GM21381 (cell line): ENCODE results near the gene FMO3.

Source experiments
- ATAC-seq: cut with Tn5 transposase; IDR thresholded peaks from one replicate; pipeline ENCODE4 v1.9.1; 2021; ENCODE audit warnings: mild to moderate bottlenecking, moderate library complexity; ENCODE audit not compliant: unreplicated experiment

Gene FMO3

GRCh38 chr1:171115280-171115897, 24.7 kb downstream of the FMO3 start:
- no peak for ATAC-seq

DNA sequence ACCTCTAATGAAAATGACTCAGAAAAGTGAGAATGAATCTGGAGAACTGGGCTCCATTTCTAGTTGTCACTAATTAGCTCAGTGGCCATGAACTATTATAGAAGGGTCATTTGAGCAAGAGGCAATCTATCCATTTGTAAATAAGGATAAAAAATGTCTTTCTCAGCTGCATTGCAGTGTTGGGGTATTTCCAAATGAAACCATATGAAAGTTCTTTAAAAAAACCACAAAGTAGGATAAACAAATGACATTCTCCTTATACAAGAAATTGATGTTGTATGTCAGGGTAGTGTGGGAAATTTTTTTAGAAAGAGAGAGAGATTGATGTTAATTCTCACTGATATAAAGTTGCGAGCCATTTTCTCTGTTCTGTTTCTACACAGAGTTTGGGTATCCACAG, 26.0 kb downstream of the FMO3 start:
- no peak for ATAC-seq

DNA sequence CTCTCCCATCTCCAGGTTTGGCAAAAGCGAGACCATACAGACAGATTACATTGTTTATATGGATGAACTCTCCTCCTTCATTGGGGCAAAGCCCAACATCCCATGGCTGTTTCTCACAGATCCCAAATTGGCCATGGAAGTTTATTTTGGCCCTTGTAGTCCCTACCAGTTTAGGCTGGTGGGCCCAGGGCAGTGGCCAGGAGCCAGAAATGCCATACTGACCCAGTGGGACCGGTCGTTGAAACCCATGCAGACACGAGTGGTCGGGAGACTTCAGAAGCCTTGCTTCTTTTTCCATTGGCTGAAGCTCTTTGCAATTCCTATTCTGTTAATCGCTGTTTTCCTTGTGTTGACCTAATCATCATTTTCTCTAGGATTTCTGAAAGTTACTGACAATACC, 26.4 kb downstream of the FMO3 start:
- ATAC-seq: no peak

DNA sequence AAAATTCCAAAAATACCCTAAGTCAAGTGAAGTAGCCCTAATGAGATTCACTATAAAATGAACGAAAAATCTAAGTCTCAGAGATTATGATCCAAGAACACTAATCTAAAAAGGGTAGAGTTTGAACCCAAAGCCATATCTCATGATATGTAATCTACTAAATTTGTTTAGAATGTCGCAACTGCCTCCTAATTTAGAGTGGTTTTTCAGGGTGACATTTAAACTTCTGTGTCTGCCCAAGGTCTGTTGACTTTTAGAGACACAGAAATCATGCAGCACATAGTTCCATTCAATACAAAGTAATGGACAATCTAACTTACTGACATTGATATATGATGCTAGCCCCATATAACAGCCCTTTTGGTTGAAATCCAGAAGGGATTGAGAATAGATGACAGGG, 28.9 kb downstream of the FMO3 start:
- no peak for ATAC-seq

- no peak for ATAC-seq
Measured at GRCh38 chr1:171122299-171122698, 31.6 kb downstream of the FMO3 start.

GRCh38 chr1:171122893-171123292, 32.2 kb downstream of the FMO3 start:
- ATAC-seq: no peak

- ATAC-seq: no peak
Measured at GRCh38 chr1:171126504-171126903, 35.8 kb downstream of the FMO3 start.

GRCh38 chr1:171127099-171127498, 36.4 kb downstream of the FMO3 start:
- no peak for ATAC-seq

- ATAC-seq: no peak
Measured at GRCh38 chr1:171127501-171127900, 36.8 kb downstream of the FMO3 start.

DNA sequence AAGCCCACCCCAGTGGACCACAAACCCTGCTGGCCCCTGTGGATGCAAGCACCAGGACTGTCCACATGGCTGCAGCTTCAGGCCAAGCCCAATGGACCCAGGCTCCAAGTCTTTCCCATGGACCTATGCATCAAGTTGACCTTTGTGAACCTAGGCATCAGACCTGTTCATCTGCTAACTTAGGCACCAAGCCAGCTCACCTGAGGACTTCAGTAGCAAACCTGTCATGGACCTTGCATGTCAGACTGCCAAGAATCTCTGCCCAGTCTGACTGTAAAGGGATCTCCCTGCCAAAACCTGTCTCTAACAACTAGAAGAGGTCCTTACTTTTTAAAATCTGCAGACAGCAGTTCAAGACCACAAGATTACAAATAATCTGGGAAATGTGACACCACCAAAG, 37.8 kb downstream of the FMO3 start:
- ATAC-seq: no peak

DNA sequence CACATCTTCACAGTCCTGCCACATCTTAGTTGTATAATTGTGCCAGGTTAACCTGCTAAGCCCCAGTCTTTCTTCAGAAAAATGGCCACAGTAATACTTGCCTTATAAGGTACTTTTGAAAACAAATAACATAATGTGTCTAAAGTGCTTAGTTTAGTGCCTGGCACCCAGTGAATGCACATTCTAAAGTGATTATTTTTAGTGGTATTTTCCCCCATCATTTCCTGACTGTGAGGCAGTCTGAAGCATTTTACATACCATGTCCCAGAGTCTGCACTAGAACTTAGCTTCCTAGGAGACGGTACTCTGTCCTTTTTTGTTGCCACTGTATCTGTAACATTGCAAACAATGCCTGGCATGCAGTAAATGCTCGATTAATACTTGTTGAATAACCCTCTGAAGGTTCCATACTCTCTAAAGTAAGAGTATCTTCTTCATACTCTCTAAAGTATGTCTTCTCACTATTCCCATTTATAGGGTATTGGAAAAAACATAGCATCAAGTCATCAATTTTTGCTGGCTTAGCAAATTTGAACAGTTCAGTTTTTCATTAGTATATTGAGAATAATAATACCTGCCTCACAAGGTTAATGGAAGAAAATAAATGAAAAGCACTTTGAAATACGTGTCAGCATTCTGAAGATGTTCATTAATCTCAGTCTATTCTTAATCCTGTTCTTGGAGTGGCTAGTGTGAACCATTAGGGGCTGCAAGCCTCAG, 43.7 kb downstream of the FMO3 start:
- ATAC-seq: no peak

- ATAC-seq: no peak
Measured at GRCh38 chr1:171137580-171137979, 46.9 kb downstream of the FMO3 start.

GRCh38 chr1:171138980-171139379, 48.3 kb downstream of the FMO3 start:
- ATAC-seq: no peak

GRCh38 chr1:171139890-171140289, 49.2 kb downstream of the FMO3 start:
- ATAC-seq: no peak

GRCh38 chr1:171140401-171140800, 49.7 kb downstream of the FMO3 start:
- ATAC-seq: no peak

- ATAC-seq: no peak
Measured at GRCh38 chr1:171140956-171141687, 50.4 kb downstream of the FMO3 start.

DNA sequence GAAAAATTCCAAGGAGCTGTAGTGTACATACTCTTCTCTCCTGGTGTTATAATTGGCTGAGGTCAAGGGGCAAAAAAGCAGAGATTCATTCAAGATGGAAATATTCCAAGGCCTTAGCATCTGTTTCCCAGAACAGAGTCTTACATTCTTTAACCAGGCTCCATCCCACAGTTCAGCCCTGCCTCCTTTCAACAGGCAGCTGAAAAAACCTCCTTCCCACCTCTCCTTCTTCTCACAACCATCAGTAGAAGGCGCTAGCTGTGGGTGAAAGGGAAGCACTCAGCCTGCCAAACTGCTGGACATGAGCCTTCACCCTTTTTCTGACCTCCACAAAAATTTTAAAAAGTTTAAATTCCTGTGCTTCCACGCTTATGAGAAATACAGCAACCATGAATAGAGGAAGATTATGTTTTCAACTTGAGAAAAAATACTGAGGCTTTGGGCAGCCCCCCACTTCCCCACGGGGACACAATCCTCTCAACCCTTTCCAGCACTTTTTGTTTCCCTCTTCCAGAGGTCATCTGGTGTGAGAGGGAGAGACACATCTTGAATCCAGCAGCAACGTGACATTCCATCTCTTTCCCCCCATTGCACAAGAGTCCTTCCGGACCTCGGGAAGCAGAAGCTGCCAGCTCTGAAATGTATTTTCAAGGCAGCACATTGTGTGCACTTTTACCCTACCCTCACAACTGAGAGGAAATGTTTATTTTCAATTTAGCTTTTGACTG, 51.1 kb downstream of the FMO3 start:
- no peak for ATAC-seq

DNA sequence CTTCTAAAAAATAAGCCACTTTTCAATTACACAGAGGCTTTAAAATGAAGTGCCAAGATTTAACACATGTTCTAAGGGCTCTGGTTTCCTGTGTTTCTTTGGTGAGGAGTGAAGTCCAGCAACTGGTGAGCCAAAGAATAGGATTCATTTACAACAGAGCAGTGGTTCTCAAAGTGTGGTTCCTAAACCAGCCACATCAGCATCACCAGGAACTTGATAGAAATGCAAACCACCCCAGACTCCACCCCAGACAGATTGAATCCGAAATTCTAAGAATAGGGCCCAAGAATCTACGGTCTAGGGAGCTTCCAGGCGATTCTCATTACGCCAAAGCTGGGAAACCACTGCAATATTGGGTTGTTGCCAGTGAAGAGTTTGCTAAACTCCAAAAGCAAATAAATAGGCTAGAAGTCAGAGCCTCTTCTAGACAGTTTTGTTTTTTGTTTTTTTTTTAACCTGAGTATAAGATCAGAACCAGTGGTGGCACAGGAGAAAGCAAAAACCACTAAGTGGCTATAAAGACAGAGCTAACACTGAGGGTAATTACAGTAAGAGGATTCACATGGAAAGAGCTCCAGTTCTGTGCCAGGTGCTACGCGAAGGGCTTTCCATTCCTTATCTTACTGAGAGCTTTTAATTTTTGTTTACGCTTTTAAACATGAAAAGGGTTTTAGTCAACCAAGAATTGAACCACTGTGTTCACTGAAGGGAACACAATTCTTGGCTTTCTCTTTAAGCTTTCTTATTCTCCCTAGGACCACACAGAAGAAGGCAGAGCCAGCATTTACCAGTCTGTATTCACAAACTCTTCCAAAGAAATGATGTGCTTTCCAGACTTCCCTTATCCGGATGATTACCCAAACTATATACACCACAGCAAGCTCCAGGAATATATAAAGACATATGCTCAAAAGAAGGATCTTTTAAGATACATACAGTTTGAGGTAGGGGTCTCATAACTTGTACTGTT, 52.0 kb downstream of the FMO3 start:
- no peak for ATAC-seq

DNA sequence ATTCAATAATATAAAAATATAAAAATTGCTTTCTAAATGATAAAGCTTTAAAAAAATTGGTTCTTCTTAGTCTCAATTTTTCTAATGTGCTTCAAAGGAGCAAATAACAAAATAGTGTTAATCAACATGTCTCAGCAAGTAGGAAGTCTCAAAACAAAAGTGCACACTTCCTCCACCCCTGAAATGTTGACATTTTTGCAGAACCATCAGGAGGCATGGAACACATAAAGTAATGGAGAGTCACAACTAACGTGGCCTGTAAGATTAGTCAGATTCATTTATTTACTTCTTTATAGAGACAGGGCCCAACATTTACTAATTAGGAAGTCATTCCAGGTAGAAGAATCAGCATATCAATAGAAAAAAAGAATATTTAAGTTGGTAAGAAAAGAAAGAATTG, 59.5 kb downstream of the FMO3 start:
- no peak for ATAC-seq

DNA sequence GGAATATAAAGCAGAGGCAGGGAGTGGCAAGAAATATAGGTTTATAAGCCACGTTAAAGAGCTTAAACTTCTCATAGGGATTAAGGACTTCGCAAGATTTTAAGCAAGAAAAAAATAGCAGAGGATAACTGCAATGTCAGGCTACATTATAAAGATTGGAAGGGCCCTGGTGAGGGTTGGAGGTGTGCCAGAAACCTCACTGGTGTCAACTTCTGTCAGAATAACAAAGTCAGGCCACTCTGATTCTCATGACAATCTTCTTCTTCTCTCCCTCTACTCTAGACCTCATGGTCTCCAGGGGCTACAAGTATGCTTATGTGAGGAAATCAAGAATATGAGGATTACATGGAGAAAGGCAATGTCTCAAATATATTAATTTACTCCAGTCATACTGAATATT, 61.8 kb downstream of the FMO3 start:
- no peak for ATAC-seq
